GM21786 (cell line): ENCODE measurements around the gene ADAMTS10.
"Not testable (repeated sequence)": the region's sequence is repeated elsewhere in the genome, so short reads cannot be mapped to it uniquely, and the experiment has no call there.

ENCODE experiments used
- ATAC-seq: cut with Tn5 transposase; IDR thresholded peaks from one replicate; pipeline ENCODE4 v1.9.1; 2021; ENCODE audit not compliant: unreplicated experiment

Gene ADAMTS10

GRCh38 chr19:8610041-8610935 is at the start of gene ADAMTS10:
ADAMTS10 (minus strand) TSS chr19:8610715; CDS start chr19:8605710, 5,005 bp downstream.
- ATAC-seq: no peak

DNA sequence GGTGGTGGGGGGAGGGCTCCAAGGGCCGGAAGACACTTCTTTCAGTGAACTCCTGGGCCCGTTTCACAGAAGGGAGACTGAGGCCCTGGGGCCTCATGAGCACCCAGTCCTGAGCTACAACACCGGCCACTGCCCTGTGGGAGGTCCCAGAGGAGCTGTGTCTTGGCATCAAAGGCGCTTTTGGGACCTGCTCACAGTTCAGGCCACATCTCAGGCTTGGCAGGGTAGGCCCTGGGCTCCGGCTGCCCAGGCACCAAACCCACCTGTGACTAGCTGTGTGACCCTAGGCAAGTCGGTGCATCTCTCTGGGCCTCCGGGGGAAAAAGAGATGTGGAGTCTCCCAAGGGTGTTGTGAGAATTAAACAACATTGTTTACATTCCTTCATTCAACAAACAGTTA is 49.4 kb upstream of the ADAMTS10 start:
- no peak for ATAC-seq

DNA sequence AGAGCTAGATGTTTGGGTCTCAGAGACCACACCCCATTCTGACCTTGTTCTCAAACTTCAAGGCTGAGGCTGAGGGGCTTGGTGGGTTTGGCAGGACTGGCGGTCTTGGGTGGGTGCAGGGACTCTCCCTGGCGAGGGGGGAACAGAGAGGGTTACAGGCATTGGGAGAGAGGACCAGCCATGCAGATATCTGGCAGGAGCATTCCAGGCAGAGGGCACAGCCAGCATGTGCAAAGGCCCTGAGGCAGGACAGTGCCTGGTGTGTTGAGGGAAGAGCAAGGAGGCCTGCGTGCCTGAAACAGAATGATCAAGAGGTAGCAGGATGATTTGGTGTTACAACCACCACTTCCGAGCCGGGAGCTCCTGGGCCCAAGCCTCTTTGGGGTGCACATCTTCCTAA is 47.4 kb upstream of the ADAMTS10 start:
- ATAC-seq: no peak

- ATAC-seq: no peak
Measured at GRCh38 chr19:8655340-8655709, 44.8 kb upstream of the ADAMTS10 start.

DNA sequence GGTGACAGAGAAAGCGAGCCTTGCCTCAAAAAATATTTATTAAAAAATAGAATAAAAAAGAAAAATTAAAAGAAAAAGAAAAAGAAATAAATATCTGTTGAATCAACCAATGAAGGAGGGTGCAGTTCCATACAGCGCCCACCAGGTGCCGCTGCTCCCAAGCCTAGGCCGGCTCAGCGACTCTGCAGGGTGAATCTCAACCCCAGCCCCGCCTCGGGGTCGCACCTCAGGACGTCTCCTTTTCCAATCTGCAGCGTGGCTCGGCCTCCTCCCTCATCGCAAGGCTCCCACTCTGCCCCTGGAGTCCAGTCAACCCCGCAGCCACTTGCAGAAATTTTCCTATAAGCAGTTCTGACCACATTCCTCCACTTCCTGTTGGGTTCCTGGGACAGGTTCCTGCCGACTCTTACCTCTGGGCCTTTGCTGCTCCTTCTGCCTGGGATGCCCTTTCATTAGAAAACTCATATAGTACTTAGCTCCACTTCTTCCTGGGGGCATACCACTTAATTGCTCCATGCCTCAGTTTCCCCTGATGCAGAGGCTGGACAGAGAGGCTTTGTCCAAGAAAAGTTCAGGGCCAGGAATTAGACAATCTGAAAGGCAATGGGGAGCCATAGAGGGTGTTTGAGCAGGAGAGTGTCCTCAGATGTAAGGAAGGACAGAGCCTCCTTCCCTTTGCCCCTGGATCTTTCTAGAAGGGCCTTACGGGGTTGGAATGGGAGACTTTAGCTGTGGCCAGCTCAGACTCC is 44.2 kb upstream of the ADAMTS10 start:
- ATAC-seq: no peak

- no peak for ATAC-seq
Measured at GRCh38 chr19:8648240-8648639, 37.7 kb upstream of the ADAMTS10 start.

GRCh38 chr19:8643860-8644653 is 33.5 kb upstream of the ADAMTS10 start:
- no peak for ATAC-seq

GRCh38 chr19:8642561-8642960 is 32.0 kb upstream of the ADAMTS10 start:
- no peak for ATAC-seq

DNA sequence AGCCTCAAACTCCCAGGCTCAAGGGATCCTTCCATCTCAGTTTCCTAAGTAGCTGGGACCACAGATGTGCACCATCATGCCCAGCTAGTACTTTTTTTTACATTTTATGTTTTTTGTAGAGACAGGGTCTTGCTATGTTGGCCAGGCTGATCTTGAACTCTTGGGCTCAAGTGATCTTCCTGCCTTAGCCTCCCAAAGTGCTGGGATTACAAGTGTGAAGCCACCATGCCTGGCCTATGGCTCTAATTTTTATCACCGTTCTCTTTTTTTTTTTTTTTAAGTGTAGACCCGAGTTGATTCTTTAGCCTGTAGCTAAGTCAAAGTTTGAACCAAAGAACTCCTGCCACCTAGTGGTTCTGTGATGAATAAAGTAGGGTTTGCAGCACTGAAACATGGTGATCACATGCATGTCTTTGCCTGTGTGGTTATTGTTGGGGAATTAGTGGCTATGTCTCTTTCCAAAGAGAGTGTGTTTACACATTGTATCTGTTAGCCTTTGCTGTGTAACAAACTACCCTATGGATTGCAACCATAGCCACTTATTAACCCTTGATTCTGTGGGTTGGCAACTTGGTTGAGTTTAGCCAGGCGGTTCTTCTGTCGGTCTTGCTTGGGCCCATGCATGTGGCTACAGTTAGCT is 31.5 kb upstream of the ADAMTS10 start:
- ATAC-seq: no peak

DNA sequence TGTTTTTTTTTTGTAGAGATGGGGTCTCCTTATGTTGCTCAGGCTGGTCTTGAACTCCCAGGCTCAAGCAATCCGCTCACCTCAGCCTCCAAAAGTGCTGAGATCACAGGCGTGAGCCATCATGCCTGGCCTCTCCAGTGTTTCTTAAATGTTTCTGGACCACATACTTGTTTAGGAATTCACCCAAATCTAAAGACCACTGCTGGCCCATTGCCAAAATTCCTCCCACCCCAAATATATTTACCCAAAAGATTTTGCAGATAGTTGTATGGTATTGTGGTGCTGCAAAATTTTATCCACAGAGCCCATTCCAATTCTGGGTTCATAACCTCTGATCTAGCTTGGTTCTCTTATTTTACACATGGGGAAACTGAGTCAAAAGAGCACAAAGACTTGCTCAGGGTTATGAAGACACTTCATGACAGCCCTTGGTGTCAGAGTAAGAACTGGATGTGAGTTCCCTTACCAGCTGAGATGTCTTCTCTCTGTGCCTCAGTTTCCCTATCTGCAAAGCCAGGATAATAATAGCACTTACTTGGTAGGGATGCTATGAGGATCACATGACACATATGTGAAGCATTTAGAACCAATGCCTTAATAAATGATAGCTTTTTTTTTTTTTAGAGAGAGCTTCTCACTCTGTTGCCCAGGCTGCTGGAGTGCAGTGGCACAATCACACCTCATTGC is 30.8 kb upstream of the ADAMTS10 start:
- ATAC-seq: no peak

- no peak for ATAC-seq
Measured at GRCh38 chr19:8640402-8641004, 30.0 kb upstream of the ADAMTS10 start.

DNA sequence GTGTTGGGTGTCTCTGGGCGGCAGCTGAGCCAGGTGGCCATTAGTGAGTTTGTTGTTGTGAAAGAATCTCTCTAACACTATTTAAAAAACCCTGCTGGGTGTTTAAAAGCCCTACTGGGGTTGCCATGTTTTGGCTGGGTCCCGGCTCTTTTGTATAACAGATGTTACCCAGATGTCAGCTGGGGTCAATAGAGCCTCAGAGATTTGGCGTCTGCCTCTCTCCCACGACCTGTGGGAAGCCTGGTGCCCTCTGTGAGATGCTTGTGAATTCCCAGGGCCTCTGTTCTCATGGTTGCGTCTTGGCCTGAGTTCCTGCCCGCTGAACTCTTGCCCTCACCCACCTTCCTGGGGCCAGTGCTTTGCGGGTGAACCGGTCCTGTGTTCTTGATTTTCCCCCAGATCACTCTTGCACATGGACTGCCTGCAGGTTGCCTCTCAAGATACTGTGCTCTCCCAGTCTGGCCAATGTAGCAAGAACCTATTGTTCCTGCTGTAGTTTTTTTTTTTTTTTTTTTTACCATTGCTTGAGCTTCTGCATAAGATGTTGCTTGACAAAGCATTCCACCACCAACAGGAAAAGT is 29.4 kb upstream of the ADAMTS10 start:
- no peak for ATAC-seq

DNA sequence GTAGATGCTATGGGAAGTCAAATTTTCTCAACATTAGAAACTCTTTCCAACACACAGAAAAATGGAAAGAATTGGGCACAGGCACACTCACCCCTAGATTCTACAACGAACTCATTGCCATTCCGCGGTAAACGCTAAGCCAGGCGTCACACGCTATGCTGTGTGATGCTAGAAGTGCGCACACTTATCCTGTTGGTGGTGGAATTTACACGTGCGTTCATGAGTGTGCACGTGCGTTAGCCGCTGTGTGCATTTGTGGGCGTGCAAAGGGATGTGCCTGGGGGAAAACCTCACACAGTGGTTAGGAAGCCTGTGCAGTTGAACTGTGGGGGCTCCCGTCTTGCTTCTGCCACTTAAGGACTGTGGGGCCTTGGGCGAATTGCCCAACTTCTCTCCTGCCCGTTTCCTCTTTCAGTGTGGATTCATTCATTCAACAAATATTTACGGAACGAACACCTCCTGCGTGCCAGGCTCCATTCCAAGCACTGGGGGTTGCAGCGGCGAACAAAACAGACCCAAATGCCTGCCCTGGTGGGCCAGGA is 27.6 kb upstream of the ADAMTS10 start:
- no peak for ATAC-seq

DNA sequence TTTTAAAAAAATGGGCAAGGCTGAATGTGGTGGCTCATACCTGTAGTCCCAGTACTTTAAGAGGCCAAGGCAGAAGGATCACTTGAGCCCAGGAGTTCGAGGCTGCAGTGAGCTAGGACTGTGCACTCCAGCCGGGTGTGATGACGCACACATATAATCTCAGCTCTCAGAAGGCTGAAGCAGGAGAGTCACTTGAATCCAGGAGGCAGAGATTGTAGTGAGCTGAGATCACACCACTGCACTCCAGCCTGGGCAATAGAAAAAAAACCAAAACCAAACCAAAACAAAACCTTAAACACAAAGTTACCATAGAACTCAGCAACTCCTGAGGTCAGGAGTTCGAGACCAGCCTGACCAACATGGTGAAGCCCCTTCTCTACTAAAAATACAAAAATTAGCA is 26.6 kb upstream of the ADAMTS10 start:
- ATAC-seq: not testable (repeated sequence)

DNA sequence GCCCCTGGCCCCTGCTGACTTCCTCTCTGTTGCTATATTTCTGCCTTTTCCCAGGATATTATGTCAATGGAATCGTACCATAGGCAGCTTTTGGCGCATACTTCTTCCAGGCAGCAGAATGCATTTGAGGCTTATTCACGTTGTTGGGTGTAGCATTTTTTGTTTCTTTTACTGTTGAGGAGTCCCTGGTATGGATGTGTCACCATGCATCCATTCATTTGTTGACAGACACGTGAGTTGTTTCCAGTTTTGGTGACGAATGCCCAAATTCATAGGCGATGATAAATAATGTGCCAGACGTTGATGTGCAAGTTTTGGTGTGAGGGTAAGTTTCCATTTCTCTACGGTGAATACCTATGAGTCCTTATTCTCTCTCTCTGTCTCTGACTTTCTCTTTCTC is 24.9 kb upstream of the ADAMTS10 start:
- ATAC-seq: no peak

DNA sequence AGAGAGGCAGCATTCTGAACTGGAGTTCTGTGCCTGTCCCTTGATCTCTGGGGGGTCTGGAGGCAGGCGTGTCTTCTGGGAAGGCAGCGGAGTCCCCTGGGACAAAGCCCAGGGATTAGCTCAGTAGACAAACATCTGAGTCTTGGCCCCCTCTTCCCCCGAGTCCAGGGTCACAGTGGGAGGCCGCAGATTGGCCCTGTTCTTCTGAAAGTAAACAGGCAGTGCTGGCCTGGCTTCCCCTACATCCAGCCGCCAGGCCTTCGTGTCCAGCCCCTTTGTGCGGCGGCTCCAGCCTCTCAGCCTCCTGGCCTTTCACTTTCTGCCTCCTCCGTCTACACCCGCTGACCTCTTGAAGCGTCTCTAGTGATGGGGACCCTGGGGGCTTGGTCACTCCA is 20.9 kb upstream of the ADAMTS10 start:
- ATAC-seq: no peak

- no peak for ATAC-seq
Measured at GRCh38 chr19:8630796-8631424, 20.4 kb upstream of the ADAMTS10 start.

- no peak for ATAC-seq
Measured at GRCh38 chr19:8629996-8630683, 19.6 kb upstream of the ADAMTS10 start, which contains the start of gene NFILZ. NFILZ (plus strand) TSS chr19:8630633; CDS start chr19:8676766, 46,133 bp downstream.
